ENCODE results near the gene RHBDF1. TPM values are rescaled to one million over a fixed set of nuclear protein-coding genes. Genes with fewer than 3 reads are reported as not detected.

Gene RHBDF1
- total RNA-seq, 1 experiment from 2014 or later = 62.9 TPM

DNA sequence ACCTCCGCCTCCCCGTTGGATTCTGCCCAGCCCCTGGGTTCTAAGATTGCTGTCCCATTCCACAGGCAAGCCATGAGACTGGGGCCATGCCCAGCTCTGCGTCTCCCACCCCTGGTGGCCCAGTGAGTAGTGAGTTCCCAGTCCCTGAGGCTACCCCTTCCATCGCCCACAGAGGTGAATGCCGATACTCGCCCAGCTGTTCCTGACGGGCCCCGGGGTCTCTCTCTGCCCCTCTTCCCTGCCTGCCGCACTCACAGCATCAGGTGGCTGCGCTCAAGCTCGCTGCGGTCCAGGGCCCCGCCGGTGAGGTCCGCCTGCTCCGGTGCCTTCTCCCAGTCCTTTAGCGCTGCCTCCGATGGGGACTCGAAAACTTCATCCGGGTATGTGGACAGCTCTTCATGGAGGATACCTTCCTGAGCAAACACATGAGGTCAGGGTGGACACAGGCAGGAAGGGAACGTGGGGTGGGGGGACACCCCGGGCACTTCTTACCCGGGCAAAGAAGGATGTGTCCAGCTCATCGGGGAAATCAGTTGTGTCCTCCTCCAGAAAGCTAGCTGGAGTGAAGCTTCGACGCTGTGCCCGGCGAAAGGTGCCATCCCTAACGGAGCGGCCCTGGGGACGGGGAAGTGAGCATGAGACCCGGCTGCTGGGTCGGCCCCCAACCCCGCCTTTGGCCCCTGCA is 10.0 kb downstream of the RHBDF1 start:
- DNase-seq = no peak
- Histone ChIP-seq H3K27ac (no peak overlapping the region), H4K20me1 (ENCODE audit: insufficient read depth) (peaks cover 8% of the 10 kb centered on the region), H3K4me1 (replicated peaks; ENCODE audit: insufficient read depth) (no peaks in the 10 kb centered on the region), H3K4me3 (no peak overlapping the region), H3K9me2 (ENCODE audit: insufficient read depth) (no peaks in the 10 kb centered on the region), H3K9me3 (ENCODE audit: insufficient read depth, low read depth) (no peaks in the 10 kb centered on the region), H3F3A (ENCODE audit: insufficient read depth, low read depth) (no peaks in the 10 kb centered on the region), H2AFZ (no peak overlapping the region), H3K4me2 (no peak overlapping the region), H3K79me2 (ENCODE audit: low read depth) (no peaks in the 10 kb centered on the region), H3K36me3 (ENCODE audit: low read depth) (no peaks in the 10 kb centered on the region), H3K27me3 (ENCODE audit: insufficient read depth, low read depth) (no peaks in the 10 kb centered on the region)
- ChIA-PET POLR2A (ENCODE audit: unreplicated experiment) (no interaction called here), CTCF (no interaction called here)
- BruUV-seq (replicated peaks) = no TSS peak
- no peak for TF ChIP-seq EZH2 (IDR thresholded peaks at IDR 0.05; ENCODE audit: low read depth)
- TF ChIP-seq, protein P1, sequence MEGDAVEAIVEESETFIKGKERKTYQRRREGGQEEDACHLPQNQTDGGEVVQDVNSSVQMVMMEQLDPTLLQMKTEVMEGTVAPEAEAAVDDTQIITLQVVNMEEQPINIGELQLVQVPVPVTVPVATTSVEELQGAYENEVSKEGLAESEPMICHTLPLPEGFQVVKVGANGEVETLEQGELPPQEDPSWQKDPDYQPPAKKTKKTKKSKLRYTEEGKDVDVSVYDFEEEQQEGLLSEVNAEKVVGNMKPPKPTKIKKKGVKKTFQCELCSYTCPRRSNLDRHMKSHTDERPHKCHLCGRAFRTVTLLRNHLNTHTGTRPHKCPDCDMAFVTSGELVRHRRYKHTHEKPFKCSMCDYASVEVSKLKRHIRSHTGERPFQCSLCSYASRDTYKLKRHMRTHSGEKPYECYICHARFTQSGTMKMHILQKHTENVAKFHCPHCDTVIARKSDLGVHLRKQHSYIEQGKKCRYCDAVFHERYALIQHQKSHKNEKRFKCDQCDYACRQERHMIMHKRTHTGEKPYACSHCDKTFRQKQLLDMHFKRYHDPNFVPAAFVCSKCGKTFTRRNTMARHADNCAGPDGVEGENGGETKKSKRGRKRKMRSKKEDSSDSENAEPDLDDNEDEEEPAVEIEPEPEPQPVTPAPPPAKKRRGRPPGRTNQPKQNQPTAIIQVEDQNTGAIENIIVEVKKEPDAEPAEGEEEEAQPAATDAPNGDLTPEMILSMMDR (conservative IDR thresholded peaks at IDR 0.05) = no peak
- intact Hi-C loops (cut with micrococcal nuclease; ENCODE audit: unreplicated experiment) = no loop called here

DNA sequence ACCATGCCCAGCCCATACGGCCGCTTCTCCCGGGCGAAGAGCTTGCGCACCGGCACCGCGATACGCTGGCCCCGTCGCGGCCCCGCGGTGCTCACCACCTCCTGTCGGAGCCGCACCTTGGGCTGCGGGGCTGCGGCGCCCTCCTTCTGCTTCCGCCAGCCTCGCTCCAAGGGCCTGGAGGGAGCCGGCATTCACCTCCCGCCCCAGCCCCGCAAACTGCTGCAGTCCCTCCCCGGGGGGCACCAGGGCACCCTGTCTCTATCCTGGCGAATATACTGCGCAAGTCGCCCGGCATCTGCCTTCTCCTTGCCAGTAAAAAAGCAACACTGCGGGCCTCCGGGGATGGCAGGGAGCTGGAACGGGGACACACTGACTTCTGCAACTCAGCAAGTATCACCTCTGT is 10.6 kb downstream of the RHBDF1 start:
- H3K36me3 ChIP-seq (ENCODE audit: low read depth) = no peaks in the 10 kb centered on the region
- H3F3A ChIP-seq (ENCODE audit: insufficient read depth, low read depth) = no peaks in the 10 kb centered on the region
- TF ChIP-seq EZH2 (IDR thresholded peaks at IDR 0.05; ENCODE audit: low read depth) = no peak
- TF ChIP-seq, protein P1 (conservative IDR thresholded peaks at IDR 0.05) = no peak
- H3K4me3 ChIP-seq = no peak overlapping the region
- no peak overlapping the region for H3K27ac ChIP-seq
- H3K4me1 ChIP-seq (replicated peaks; ENCODE audit: insufficient read depth) = no peaks in the 10 kb centered on the region
- DNase-seq = no peak
- H4K20me1 ChIP-seq (ENCODE audit: insufficient read depth) = peaks cover 8% of the 10 kb centered on the region
- H3K4me2 ChIP-seq = no peak overlapping the region
- no peaks in the 10 kb centered on the region for H3K9me3 ChIP-seq (ENCODE audit: insufficient read depth, low read depth)
- intact Hi-C loops (cut with micrococcal nuclease; ENCODE audit: unreplicated experiment) = no loop called here
- ChIA-PET CTCF (no interaction called here), POLR2A (ENCODE audit: unreplicated experiment) (no interaction called here)
- no peak overlapping the region for H2AFZ ChIP-seq
- H3K27me3 ChIP-seq (ENCODE audit: insufficient read depth, low read depth) = no peaks in the 10 kb centered on the region
- no peaks in the 10 kb centered on the region for H3K79me2 ChIP-seq (ENCODE audit: low read depth)
- H3K9me2 ChIP-seq (ENCODE audit: insufficient read depth) = no peaks in the 10 kb centered on the region
- BruUV-seq (replicated peaks) = no TSS peak

DNA sequence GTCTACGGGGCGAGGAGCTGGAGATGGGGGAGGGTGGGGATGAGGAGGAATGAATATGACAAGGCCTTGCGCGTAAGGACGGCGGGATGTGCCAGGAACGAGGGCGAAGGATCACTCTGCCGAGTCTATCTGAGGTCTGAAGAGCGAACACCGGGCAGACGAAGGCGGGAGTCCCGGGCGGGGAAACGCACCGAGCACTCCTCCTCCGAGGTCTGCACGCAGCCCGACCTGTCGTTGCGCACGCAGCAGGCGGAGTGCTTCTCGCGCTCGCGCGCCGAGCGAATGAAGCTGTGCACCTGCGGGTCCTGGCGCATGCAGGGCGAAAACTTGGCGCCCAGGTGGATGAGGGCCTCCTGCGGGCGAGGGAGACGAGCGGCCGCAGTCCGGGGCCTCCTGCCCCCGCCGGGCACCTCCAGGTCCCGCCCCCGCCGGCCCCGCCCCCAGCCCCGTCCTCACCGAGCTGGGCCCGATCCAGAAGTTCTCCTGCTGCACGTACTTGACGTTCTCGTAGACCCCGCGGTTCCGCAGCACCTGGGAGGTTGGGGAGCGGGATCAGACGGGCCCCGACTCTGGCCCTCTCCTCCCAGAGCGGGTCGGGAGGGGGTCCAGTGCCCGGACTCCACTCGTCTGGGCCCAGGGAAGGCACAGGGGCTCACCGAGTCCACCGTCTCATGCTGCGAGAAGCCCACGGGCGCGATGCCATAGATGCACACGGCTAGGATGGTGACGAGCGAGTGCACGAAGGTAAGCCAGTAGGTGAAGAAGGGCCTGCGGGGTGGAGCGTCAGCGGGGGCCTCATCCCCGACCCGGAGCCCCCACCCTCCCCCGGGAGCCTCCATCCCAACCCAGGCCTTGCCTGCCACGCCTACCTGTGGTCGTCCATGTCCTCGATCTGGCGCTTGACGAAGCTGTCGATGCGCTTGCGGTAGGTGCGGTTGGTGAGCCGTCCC is 11.2 kb downstream of the RHBDF1 start:
- Histone ChIP-seq H3F3A (ENCODE audit: insufficient read depth, low read depth) (no peaks in the 10 kb centered on the region), H3K4me1 (replicated peaks; ENCODE audit: insufficient read depth) (no peaks in the 10 kb centered on the region), H3K79me2 (ENCODE audit: low read depth) (no peaks in the 10 kb centered on the region), H3K4me3 (no peak overlapping the region), H3K27me3 (ENCODE audit: insufficient read depth, low read depth) (no peaks in the 10 kb centered on the region), H2AFZ (no peak overlapping the region), H3K36me3 (ENCODE audit: low read depth) (no peaks in the 10 kb centered on the region), H4K20me1 (ENCODE audit: insufficient read depth) (peaks cover 8% of the 10 kb centered on the region), H3K9me2 (ENCODE audit: insufficient read depth) (no peaks in the 10 kb centered on the region), H3K9me3 (ENCODE audit: insufficient read depth, low read depth) (no peaks in the 10 kb centered on the region), H3K4me2 (no peak overlapping the region), H3K27ac (no peak overlapping the region)
- ChIA-PET POLR2A (ENCODE audit: unreplicated experiment) (no interaction called here), CTCF (no interaction called here)
- TF ChIP-seq EZH2 (IDR thresholded peaks at IDR 0.05; ENCODE audit: low read depth) = no peak
- BruUV-seq (replicated peaks) = no TSS peak
- no peak for DNase-seq
- intact Hi-C loops (cut with micrococcal nuclease; ENCODE audit: unreplicated experiment) = no loop called here

All from PC-9 (cell line).